Femur (tissue), 1 donor: ENCODE data around the gene SLC25A6.
"Not testable (repeated sequence)": the region's sequence is repeated elsewhere in the genome, so short reads cannot be mapped to it uniquely, and the experiment has no call there.

Experiments used
- DNase-seq: peaks from one replicate; pipeline ENCODE4 v3.0.0-alpha.2; 2017

The SLC25A6 gene

GRCh38 chrX:1351981-1352714, 39.8 kb downstream of the SLC25A6 start:
- no peak for DNase-seq

GRCh38 chrX:1349606-1350005, 42.3 kb downstream of the SLC25A6 start:
- DNase-seq = not testable (repeated sequence)

GRCh38 chrX:1341545-1342184, 50.2 kb downstream of the SLC25A6 start:
- no peak for DNase-seq

- DNase-seq = no peak
These were observed 54.7 kb downstream of the SLC25A6 start for GRCh38 chrX:1336948-1337779.

GRCh38 chrX:1336331-1336943, 55.5 kb downstream of the SLC25A6 start, which contains the start of gene IL3RA:
IL3RA (plus strand) TSS chrX:1336785; CDS start chrX:1341766, 4,981 bp downstream.
- peak; percentile 67 for DNase-seq
